ENCODE results near the gene GPSM1. TPM values are rescaled to one million over a fixed set of nuclear protein-coding genes. Genes with fewer than 3 reads are reported as not detected.

The GPSM1 gene
- total RNA-seq, 2 donors from 2014 or later = 2.3 to 3.4 TPM

- Histone ChIP-seq H3K27me3 (no peaks in the 10 kb centered on the region), H3K4me1 (peaks cover 16% of the 10 kb centered on the region), H3K27ac (no peak overlapping the region), H3K4me3 (no peak overlapping the region), H3K9ac (ENCODE audit: low read depth in 2 of 2, low read length in 2 of 2) (no peak overlapping the region), H3K9me3 (no peaks in the 10 kb centered on the region), H3K36me3 (peaks cover 6% of the 10 kb centered on the region)
- intact Hi-C loops (cut with DNase I) = no loop called here
- DNase-seq = no peak
- no peak for TF ChIP-seq CTCF (IDR thresholded peaks at IDR 0.05)
These were observed 68.8 kb downstream of the GPSM1 start for GRCh38 chr9:136396219-136396515.

- no peak for DNase-seq
- Histone ChIP-seq H3K4me3 (no peak overlapping the region), H3K9ac (ENCODE audit: low read depth in 2 of 2, low read length in 2 of 2) (no peak overlapping the region), H3K36me3 (no peaks in the 10 kb centered on the region), H3K27me3 (no peaks in the 10 kb centered on the region), H3K27ac (no peak overlapping the region), H3K4me1 (peaks cover 16% of the 10 kb centered on the region), H3K9me3 (no peaks in the 10 kb centered on the region)
- intact Hi-C loops (cut with DNase I) = no loop called here
- TF ChIP-seq CTCF (IDR thresholded peaks at IDR 0.05) = no peak
These were observed 70.3 kb downstream of the GPSM1 start for GRCh38 chr9:136397643-136398042.

- intact Hi-C loops (cut with DNase I) = no loop called here
- Histone ChIP-seq H3K4me3 (no peak overlapping the region), H3K27me3 (no peaks in the 10 kb centered on the region), H3K27ac (no peak overlapping the region), H3K4me1 (peaks cover 16% of the 10 kb centered on the region), H3K9me3 (no peaks in the 10 kb centered on the region), H3K9ac (ENCODE audit: low read depth in 2 of 2, low read length in 2 of 2) (no peak overlapping the region), H3K36me3 (no peaks in the 10 kb centered on the region)
- no peak for DNase-seq
- no peak for TF ChIP-seq CTCF (IDR thresholded peaks at IDR 0.05)
These were observed 70.9 kb downstream of the GPSM1 start for GRCh38 chr9:136398286-136398685.

GRCh38 chr9:136399176-136400037, 72.1 kb downstream of the GPSM1 start:
- intact Hi-C loops (cut with DNase I) = loop anchor here (10.0 kb wide), 1 partner anchor 55 kb away; no protein-coding TSS in a partner anchor
- Histone ChIP-seq H3K9me3 (no peaks in the 10 kb centered on the region), H3K9ac (ENCODE audit: low read depth in 2 of 2, low read length in 2 of 2) (peak overlapping the region; percentile 80 to 88), H3K4me3 (peak overlapping the region; percentile 97), H3K4me1 (peaks cover 16% of the 10 kb centered on the region), H3K27me3 (no peaks in the 10 kb centered on the region), H3K27ac (no peak overlapping the region), H3K36me3 (no peaks in the 10 kb centered on the region)
- TF ChIP-seq CTCF (IDR thresholded peaks at IDR 0.05) = no peak
- no peak for DNase-seq

- H3K27me3 ChIP-seq = no peaks in the 10 kb centered on the region
- H3K4me1 ChIP-seq = peaks cover 16% of the 10 kb centered on the region
- no peaks in the 10 kb centered on the region for H3K36me3 ChIP-seq
- peak; percentile 97 for TF ChIP-seq CTCF (IDR thresholded peaks at IDR 0.05)
- intact Hi-C loops (cut with DNase I) = loop anchor here (10.0 kb wide), 1 partner anchor 55 kb away; no protein-coding TSS in a partner anchor
- H3K9me3 ChIP-seq = no peaks in the 10 kb centered on the region
- H3K4me3 ChIP-seq = peak within 1 kb of the TSS; percentile 97
- peak within 1 kb of the TSS; percentile 80 to 88 for H3K9ac ChIP-seq (ENCODE audit: low read depth in 2 of 2, low read length in 2 of 2)
- no peak within 1 kb of the TSS for H3K27ac ChIP-seq
- peak; percentile 87 for DNase-seq
These were observed 72.9 kb downstream of the GPSM1 start, which contains the start of gene SNAPC4 for GRCh38 chr9:136400038-136400834. SNAPC4 (minus strand) TSS chr9:136400170; CDS start chr9:136398428, 1,742 bp downstream.
